ENCODE results near the gene CDCA3.
"Not testable (repeated sequence)": the region's sequence is repeated elsewhere in the genome, so short reads cannot be mapped to it uniquely, and the experiment has no call there.

Gene CDCA3

GRCh38 chr12:6872073-6873048, 21.3 kb upstream of the CDCA3 start:
- peak; percentile 70 for DNase-seq

DNA sequence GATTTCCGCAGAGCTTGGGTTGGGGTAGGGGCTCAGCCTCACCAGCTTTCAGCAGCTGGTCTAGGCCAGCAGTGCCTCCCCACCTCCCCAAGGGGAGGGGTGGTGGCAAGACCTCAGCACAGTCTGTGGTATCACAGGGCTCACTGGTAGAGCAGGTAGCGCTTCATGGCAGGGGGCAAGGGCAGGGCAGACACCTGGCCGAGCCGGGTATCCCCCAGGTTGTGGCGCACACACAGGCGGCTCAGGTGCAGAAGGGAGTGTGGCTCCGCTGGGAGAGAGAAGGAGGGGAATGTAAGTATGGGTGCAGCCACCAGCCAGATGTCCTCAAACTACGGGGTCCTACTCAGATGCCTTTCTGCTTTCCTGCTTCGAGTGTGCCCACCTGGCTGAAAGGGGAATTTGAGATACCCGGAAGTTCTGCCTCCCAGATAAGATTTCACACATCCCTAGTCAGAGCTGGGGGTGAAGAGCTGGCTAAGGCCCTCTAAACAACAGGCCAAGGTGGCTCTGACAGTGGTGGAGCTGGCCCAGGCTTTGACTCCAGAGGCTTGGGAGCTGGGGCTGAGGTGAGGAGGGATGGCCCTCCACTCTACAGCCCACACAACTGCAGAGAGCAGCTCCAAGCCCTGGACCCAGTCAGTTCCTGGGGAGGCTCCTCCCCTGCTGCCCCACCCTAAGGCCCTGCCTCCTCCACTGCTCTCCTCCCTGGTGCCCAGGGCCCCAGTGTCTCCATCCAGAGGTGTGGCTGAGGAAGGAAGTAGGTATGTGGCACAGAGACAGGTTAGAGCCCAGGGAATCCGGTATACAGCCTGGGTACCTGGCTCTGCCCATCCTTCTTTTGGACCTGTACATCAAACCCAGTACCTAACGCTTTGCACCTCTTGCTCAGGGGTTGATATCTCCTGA, 20.2 kb upstream of the CDCA3 start:
- no peak for DNase-seq

DNA sequence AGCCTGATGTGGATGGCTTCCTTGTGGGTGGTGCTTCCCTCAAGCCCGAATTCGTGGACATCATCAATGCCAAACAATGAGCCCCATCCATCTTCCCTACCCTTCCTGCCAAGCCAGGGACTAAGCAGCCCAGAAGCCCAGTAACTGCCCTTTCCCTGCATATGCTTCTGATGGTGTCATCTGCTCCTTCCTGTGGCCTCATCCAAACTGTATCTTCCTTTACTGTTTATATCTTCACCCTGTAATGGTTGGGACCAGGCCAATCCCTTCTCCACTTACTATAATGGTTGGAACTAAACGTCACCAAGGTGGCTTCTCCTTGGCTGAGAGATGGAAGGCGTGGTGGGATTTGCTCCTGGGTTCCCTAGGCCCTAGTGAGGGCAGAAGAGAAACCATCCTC, 19.2 kb upstream of the CDCA3 start:
- not testable (repeated sequence) for DNase-seq

DNA sequence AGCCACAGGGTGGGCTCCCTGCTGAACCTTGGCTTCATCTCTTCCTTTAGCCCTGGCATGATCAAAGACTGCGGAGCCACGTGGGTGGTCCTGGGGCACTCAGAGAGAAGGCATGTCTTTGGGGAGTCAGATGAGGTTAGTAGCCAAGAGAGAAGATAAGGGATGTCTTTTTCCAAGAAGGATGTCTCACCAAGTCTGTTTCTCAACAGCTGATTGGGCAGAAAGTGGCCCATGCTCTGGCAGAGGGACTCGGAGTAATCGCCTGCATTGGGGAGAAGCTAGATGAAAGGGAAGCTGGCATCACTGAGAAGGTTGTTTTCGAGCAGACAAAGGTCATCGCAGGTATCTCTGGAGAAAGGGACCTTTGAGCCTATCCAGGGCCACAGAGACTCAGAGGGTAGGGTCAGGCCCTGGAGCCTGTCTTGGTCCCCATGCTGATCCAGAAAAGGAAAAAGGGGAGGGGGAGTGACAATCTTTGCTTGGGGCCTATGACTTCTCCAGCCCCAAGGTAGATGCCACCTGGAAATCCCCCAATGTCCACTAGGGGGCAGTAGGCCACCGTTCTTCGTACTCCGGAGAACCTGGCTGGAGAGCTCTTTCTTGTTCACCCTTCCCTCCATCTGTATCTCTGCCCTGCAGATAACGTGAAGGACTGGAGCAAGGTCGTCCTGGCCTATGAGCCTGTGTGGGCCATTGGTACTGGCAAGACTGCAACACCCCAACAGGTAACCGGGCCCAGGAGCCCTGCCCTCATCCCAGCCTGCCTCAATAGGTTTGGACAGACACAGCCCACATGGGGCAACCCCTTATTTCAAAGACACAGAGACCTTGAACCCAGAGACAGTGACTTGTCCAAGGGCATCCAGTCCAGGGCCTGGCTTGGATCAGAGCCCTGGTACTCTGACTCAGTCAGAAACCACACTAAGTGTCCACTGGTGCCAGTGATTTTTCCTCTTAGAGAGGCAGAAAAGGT, 18.2 kb upstream of the CDCA3 start:
- DNase-seq, result peak; percentile 69

GRCh38 chr12:6868211-6869048, 17.3 kb upstream of the CDCA3 start:
- DNase-seq, result no peak

DNA sequence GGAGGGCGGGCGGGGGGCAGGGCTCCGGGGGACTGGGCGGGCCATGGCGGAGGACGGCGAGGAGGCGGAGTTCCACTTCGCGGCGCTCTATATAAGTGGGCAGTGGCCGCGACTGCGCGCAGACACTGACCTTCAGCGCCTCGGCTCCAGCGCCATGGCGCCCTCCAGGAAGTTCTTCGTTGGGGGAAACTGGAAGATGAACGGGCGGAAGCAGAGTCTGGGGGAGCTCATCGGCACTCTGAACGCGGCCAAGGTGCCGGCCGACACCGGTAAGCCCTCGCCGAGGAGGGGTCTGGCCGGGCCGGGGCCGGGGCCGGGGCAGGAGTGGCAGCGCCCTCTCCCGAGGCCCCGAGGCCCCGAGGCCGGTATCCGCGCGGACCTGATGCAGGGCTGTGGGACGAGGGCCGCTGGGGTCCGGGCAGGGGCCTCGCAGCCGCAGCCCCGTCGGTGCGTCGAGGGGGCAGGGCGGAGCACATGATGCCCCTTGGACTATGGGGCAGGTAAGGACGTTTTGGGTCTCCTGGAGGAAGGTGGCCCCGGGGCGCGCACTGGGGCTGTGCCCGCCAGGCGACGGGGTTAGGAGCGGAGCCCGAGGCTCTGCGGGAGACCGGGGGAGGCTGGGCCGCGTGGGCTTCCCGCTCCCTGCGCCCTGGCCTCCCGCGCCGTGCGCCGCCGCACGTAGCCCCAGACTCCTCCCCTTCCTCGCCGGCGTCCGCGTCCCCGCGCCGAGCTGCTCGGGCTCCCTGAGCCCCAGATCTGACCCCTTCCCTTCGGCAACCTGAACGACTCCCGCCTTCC, 16.5 kb upstream of the CDCA3 start, which contains the start of gene TPI1:
TSS of gene TPI1 (plus strand) at position 119 of the 798 bp plus-strand sequence. CDS start at position 155, 36 bp downstream.
- peak; percentile 77 for DNase-seq

DNA sequence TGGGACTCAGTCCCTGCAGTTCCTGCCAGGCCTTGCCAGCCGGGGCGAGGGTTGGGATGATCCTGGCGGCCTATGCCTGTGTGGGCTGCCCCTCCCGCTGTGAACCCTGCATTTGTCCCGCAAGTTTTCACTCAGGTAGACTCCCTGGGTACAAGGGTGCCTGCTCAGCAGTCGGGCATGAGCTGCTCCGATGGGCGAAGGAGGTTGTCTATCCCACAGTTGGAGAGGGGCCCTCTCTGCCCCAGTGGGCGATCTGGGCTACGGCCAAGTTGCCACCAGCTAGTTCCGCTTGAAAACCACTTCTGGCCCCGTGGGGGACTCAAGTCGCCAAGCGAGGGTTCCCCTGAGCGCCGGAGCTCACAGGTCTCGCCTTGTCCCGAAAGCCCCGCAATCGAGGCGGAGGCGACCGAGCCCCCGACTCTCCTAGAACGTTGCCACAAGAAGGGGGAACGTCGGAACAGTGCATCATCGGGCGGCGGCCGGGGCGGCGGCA, 15.9 kb upstream of the CDCA3 start:
- no peak for DNase-seq

DNA sequence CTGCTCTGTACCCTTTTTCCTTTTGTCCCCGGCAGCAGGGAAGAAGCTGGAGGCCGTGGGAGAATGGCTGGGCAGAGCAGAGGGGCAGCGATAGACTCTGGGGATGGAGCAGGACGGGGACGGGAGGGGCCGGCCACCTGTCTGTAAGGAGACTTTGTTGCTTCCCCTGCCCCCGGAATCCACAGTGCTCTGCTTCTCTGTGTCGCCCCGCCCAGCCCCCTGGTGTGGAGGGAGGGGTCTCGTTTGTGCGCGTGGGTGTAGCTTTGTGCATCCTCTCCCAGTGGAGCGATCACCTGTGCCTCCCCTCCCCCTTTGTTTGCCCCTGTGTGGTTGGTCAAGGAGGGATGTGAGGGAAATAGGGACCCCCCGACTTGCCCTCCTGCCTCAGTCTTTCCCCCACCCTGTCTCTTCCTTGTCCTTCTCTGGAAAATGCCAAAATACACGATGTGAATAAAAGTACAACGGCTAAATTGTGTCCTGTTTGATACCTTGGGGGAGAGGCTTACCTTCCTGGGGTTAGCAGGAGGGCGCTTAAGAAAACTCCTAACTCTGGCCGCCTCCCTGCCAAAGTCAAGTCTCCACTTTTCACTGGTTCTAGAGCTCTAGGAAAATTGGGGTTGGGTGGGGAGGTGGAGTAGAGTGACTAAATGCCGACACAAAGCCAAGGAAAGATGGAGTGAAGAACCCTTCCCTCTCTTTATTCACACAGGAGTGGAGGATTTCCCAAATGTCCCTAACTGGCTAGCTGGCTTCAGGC, 15.3 kb upstream of the CDCA3 start:
- no peak for DNase-seq

DNA sequence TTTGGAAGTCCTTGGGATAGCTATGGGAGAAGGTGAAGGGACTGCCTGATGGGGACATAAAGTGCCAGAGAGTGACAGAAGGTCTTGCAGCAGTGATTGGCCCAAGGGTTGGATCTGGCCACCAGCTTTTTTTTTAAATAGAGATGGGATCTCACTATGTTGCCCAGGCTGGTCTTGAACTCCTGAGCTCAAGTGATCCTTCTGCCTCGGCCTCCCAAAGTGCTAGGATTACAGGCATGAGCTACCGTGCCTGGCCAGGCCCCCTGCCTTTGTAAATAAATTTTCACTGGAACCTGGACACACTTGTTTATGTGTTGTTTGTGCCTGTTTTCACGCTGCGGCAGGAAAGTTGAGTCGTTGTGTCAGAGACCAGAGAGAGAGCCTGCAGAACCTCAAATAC, 14.2 kb upstream of the CDCA3 start:
- not testable (repeated sequence) for DNase-seq

DNA sequence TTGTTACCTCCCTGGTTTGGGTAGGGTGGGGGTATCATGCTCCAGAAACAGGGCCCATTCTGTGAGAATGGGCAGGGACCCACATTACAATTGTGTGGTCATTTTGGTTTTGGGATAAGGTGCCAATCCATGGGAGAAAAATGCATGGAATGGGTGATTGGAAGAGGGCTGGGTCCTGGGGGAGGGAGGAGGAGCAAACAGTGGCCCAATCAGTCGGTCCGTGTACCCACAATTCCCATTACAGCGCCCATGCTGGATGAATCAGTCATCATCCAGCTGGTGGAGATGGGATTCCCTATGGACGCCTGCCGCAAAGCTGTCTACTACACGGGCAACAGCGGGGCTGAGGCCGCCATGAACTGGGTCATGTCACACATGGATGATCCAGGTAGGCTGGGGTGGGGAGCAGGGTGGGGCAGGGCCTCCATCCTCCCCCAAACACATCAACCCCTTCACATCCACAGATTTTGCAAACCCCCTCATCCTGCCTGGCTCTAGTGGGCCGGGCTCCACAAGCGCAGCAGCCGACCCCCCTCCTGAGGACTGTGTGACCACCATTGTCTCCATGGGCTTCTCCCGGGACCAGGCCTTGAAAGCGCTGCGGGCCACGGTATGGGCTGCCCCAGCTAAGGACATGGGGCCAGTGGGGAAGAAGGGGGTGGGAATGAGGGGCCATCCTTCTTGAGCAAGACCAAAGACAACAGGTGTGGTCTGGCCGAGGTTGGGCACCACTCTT, 12.7 kb upstream of the CDCA3 start:
- DNase-seq, result no peak

- DNase-seq, result no peak
Observed at GRCh38 chr12:6863033-6863432, 11.9 kb upstream of the CDCA3 start.

GRCh38 chr12:6861391-6861790, 10.3 kb upstream of the CDCA3 start:
- no peak for DNase-seq

- no peak for DNase-seq
Observed at GRCh38 chr12:6860942-6861341, 9.9 kb upstream of the CDCA3 start.

- DNase-seq, result no peak
Observed at GRCh38 chr12:6860116-6860515, 9.0 kb upstream of the CDCA3 start.

DNA sequence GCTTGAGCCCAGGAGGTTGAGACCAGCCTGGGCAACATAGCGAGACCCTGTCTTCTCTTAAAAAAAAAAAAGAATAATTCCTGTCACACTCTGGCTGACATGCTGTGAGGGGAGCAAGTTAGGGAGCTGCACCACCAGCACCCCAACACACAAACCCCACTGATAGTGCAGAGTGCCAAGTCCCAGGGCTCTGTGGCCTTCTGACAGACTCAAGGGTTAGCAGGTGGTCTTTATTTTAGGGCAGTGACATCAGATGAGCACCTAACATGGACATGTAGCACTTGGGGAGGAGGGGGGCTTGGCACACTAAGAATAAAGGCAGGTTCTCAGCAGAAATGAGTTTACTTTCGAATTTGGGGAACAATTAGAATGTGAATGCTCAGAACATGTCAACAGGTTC, 7.7 kb upstream of the CDCA3 start:
- no peak for DNase-seq

- no peak for DNase-seq
Observed at GRCh38 chr12:6855322-6855721, 4.2 kb upstream of the CDCA3 start.

- no peak for DNase-seq
Observed at GRCh38 chr12:6854036-6854435, 3.0 kb upstream of the CDCA3 start.

- no peak for DNase-seq
Observed at GRCh38 chr12:6853626-6854025, 2.5 kb upstream of the CDCA3 start.

All from fibroblast of skin of right quadriceps (primary cell).